ENCODE results near the gene RBM25.

DNA sequence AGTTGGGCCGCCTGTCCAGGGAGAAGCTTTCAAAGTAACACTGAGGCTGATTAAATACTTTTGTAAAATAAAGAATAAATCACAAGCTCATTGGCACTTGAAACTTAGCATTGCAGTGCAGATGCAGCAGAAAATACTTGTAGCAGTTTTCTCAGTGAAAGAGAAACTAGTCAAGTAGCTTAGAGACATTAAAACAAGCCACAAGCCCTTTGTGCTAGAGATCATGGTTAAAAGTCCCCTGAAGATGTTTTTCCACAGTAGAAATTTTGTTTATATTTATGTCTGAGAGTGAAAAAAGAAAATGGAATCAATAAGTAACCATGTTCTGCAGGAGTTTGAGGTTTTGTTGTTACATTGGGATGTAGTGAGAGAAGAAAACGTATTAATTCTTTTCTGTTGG lies 83.9 kb downstream of the RBM25 start:
- TF ChIP-seq, protein P1, sequence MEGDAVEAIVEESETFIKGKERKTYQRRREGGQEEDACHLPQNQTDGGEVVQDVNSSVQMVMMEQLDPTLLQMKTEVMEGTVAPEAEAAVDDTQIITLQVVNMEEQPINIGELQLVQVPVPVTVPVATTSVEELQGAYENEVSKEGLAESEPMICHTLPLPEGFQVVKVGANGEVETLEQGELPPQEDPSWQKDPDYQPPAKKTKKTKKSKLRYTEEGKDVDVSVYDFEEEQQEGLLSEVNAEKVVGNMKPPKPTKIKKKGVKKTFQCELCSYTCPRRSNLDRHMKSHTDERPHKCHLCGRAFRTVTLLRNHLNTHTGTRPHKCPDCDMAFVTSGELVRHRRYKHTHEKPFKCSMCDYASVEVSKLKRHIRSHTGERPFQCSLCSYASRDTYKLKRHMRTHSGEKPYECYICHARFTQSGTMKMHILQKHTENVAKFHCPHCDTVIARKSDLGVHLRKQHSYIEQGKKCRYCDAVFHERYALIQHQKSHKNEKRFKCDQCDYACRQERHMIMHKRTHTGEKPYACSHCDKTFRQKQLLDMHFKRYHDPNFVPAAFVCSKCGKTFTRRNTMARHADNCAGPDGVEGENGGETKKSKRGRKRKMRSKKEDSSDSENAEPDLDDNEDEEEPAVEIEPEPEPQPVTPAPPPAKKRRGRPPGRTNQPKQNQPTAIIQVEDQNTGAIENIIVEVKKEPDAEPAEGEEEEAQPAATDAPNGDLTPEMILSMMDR (IDR thresholded peaks at IDR 0.05): no peak
- TF ChIP-seq POLR2AphosphoS5 (IDR thresholded peaks at IDR 0.05): no peak
- no peak for TF ChIP-seq POLR2A (IDR thresholded peaks at IDR 0.05)
